Measurements from ENCODE around the gene SLC4A1. TPM values are rescaled to one million over a fixed set of nuclear protein-coding genes. Genes with fewer than 3 reads are reported as not detected.

SLC4A1 gene
- total RNA-seq, 4 donors from 2014 or later = under 0.01 to 0.16 TPM; not detected in 2

DNA sequence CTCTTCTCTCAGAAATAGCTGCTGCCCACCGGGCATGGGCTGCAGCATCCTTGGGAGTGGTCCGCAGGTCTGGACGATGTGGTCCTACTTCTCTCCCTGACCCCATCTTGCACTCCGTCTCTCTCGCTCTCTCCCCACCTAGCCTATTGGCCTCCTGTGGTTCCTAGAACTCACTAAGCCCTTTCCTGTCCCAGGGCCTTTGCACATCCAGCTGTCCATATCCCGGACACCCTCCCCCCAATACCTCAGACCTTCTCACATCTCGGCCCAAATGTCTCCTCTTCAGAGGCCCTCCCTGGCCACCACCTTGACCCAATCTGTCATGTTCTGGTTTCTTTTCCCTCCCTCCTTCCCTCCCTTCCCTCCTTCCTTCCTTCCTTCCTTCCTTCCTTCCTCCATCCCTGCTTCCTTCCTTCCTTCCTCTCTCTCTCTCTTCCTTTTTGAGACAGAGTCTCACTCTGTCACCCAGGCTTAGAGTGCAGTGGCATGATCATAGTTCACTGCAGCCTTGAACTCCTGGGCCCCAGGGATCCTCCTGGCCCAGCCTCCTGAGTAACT lies 4.5 kb downstream of the SLC4A1 start:
- TF ChIP-seq, protein P1, sequence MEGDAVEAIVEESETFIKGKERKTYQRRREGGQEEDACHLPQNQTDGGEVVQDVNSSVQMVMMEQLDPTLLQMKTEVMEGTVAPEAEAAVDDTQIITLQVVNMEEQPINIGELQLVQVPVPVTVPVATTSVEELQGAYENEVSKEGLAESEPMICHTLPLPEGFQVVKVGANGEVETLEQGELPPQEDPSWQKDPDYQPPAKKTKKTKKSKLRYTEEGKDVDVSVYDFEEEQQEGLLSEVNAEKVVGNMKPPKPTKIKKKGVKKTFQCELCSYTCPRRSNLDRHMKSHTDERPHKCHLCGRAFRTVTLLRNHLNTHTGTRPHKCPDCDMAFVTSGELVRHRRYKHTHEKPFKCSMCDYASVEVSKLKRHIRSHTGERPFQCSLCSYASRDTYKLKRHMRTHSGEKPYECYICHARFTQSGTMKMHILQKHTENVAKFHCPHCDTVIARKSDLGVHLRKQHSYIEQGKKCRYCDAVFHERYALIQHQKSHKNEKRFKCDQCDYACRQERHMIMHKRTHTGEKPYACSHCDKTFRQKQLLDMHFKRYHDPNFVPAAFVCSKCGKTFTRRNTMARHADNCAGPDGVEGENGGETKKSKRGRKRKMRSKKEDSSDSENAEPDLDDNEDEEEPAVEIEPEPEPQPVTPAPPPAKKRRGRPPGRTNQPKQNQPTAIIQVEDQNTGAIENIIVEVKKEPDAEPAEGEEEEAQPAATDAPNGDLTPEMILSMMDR (IDR thresholded peaks at IDR 0.05; ENCODE audit: low read depth) = no peak

DNA sequence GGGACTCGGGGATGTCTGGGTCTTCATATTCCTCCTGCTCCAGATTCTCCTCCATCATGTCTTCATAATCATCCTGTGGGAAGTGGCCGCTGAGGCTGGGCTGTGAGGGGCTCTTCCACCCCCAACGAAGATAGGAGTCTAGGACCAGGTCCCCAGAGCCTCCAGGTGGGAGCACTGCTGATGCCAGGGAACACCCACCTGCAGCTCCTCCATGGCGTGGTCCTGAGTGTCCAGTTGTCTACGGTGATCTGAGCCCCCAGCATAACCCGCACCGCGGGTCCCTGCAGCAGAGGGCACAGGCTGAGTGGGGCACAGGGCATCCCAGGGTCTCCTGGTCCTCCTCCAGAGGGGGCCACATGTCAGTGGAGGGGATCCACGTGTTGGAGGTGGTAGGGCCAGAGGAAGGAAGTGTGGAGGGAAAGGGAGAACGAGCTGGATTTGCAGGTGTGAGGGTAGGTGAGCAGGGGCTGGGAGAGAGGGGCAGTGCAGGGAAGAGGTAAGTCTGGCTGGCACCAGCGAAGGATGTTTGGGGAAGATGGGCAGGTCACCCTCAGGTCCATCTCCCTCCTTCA lies 5.2 kb downstream of the SLC4A1 start:
- TF ChIP-seq, protein P1 (IDR thresholded peaks at IDR 0.05; ENCODE audit: low read depth) = no peak

DNA sequence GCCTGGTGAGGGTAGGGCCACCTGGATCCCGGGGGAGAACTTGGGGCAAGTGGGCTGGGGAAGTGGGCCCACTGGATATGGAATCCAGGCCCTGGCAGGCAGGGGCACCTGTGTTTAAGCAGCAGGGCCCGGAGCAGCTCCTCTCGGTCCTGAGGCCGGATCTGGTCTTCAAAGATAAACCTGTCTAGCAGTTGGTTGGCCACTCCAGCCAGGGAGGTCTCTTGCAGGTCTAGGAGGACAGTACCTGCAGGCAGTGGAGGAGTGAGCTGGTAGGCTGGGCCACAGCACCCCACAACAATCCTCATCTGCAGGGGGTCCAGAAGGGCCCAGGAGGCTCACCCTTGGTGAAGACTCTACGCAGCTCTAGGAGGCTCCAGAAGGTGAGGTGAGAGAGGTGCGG lies 7.6 kb downstream of the SLC4A1 start:
- TF ChIP-seq, protein P1 (IDR thresholded peaks at IDR 0.05; ENCODE audit: low read depth) = no peak

DNA sequence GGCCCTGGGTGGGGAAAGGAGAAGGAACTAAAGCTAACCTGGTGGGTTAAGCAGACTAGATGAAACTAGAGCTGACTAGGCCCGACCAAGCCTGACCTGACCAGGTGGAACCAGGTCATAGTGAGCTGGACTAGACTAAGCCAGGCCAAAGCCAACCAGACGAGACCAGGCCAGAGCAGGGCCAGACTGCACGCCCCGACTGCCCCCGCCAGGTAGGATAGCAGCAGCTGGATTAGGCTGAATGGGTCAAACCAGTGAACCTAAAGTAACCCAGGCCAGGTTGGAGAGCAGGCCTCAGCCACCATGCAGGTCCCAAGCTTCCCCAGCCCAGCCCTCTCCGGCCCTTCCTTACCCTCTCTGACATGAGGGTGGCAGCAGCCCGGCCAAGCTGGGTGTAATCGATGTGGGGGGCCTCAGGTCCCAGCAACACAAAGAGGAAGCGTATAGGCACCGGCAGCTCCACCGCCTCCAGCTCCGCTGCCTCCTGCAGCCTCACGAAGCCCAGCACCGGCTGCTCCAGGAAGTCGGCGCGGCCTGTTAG lies 9.1 kb downstream of the SLC4A1 start:
- TF ChIP-seq, protein P1 (IDR thresholded peaks at IDR 0.05; ENCODE audit: low read depth) = no peak

DNA sequence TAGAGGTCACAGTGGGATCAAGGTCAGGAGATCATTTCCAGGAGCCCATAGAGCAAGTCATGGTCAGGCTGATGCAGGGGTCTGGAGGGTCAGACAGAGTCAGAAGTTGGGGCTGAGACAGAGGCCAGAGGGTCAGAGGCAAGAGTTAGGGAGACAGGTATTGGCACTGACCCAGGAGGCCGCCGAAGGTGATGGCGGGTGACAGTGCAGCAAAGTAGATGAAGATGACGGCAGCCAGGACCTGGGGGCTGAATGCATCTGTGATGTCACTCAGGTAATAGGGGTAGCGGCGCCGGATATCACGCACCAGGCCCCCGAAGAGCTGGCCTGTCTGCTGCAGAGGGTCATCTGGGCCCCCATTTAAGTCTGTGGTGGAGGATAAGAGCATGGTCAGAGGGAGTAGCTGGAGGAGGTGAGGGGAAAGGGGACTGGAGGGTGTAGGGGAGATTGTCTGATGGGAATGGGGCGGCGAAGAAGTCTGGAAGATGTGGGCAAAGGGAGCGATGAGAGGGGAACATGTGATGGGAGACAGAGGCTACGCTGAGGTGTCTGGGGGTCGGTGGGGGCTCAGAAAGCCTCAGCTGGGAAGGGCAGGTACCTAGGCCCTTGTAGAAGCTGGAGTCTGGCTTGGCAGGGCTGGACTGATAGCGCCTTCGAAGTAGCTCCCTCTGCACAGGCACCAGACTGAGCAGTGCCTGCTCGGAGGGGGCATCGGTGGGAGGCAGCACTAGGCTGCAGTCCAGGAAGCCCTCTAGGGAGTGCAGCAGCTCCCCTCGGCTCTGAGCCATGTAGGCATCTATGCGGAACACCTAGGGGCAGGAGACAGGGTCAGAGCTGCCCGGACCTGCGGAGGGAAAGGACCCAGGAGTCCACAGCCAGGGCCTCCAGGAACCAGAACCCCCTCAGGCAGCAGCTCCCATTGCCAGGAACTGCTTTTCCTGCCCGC lies 9.8 kb downstream of the SLC4A1 start:
- TF ChIP-seq, protein P1 (IDR thresholded peaks at IDR 0.05; ENCODE audit: low read depth) = no peak

DNA sequence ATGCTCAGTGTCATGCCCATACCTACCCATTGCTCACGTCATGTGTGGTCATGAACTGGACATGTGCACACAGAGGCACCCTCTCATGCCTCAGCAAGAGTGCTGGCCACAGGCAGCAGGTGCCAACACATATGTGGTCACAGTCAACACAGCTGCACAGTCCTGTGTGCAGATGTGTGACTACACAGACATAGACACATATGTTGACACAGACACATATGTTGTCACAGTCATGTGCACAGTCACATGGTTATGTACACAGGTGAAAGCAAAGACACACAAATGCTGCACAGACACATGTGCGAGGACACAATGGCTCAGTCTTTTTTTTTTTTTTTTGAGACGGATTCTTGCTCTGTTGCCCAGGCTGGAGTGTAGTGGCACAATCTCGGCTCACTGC lies 11.3 kb downstream of the SLC4A1 start:
- TF ChIP-seq, protein P1 (IDR thresholded peaks at IDR 0.05; ENCODE audit: low read depth) = no peak

DNA sequence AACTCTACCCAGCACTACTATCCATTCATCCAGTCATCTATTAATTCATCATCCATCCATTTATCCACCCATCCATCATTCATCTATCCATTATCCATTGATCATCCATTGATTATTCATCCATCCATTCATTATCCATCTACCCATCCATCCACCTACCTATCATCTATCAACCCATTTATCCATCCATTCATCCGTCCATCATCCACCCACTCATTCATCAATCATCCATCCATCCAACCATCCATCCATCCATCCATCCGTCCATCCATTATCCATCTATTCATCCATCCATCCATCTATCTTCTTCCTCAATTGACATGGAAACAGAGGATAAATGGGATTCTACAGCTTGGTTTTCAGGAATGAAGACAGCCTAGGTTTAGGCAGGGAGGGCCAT lies 12.0 kb downstream of the SLC4A1 start:
- TF ChIP-seq, protein P1 (IDR thresholded peaks at IDR 0.05; ENCODE audit: low read depth) = no peak

All from subcutaneous adipose tissue (tissue), 4 donors.